ENCODE results near the gene MTHFD1. TPM values are rescaled to one million over a fixed set of nuclear protein-coding genes. Genes with fewer than 3 reads are reported as not detected.
"Not testable (repeated sequence)": the region's sequence is repeated elsewhere in the genome, so short reads cannot be mapped to it uniquely, and the experiment has no call there.

MTHFD1 gene
- total and polyA plus RNA-seq, 7 donors, result 34.7 to 77.4 (median 57.4) TPM

GRCh38 chr14:64349741-64350490 lies 38.2 kb upstream of the MTHFD1 start:
- DNase-seq (no peak), ATAC-seq (no peak)
- H3K4me1 ChIP-seq, result no peaks in the 10 kb centered on the region
- H3K27ac ChIP-seq, result no peak overlapping the region
- no peaks in the 10 kb centered on the region for H3K27me3 ChIP-seq (ENCODE audit: insufficient read depth in 3 of 3, low read length in 2 of 3)
- TF ChIP-seq CTCF (IDR thresholded peaks at IDR 0.05), result no peak
- H3K9me3 ChIP-seq, result no peaks in the 10 kb centered on the region
- H3K36me3 ChIP-seq (ENCODE audit: insufficient read depth in 1 of 2, low read depth in 1 of 2), result no peaks in the 10 kb centered on the region
- no peak overlapping the region for H3K4me3 ChIP-seq
- 87 to 90% (median 89%) methylated on average over 6 of the region's 6 CpGs for WGBS, 3 donors
- intact Hi-C loops (cut with DNase I), result loop anchor here (10.0 kb wide), 3 partner anchors 125 to 285 kb away; partner anchors contain the start of genes ZBTB1 (in 1 of the 2) and ZBTB25 (in 1 of the 2)

GRCh38 chr14:64363265-64363846 lies 24.8 kb upstream of the MTHFD1 start:
- Histone ChIP-seq H3K27me3 (ENCODE audit: insufficient read depth in 3 of 3, low read length in 2 of 3) (no peaks in the 10 kb centered on the region), H3K4me3 (no peak overlapping the region), H3K36me3 (ENCODE audit: insufficient read depth in 1 of 2, low read depth in 1 of 2) (no peaks in the 10 kb centered on the region), H3K4me1 (no peaks in the 10 kb centered on the region), H3K27ac (no peak overlapping the region), H3K9me3 (no peaks in the 10 kb centered on the region)
- 75 to 84% (median 79%) methylated on average over 3 of the region's 3 CpGs for WGBS, 3 donors
- intact Hi-C loops (cut with DNase I), result no loop called here
- ATAC-seq (no peak), DNase-seq (no peak)
- no peak for TF ChIP-seq CTCF (IDR thresholded peaks at IDR 0.05)

- DNase-seq (no peak), ATAC-seq (no peak)
- Histone ChIP-seq H3K4me1 (no peaks in the 10 kb centered on the region), H3K9me3 (no peaks in the 10 kb centered on the region), H3K27ac (no peak overlapping the region), H3K4me3 (no peak overlapping the region), H3K27me3 (ENCODE audit: insufficient read depth in 3 of 3, low read length in 2 of 3) (no peaks in the 10 kb centered on the region), H3K36me3 (ENCODE audit: insufficient read depth in 1 of 2, low read depth in 1 of 2) (no peaks in the 10 kb centered on the region)
- no peak for TF ChIP-seq CTCF (IDR thresholded peaks at IDR 0.05)
- intact Hi-C loops (cut with DNase I), result no loop called here
- 86 to 94% (median 92%) methylated on average over 3 of the region's 3 CpGs for WGBS, 3 donors
Measured at GRCh38 chr14:64364907-64365306, 23.2 kb upstream of the MTHFD1 start.

- intact Hi-C loops (cut with DNase I); H3K36me3 ChIP-seq (ENCODE audit: insufficient read depth in 1 of 2, low read depth in 1 of 2); ATAC-seq; H3K27ac ChIP-seq; DNase-seq; H3K4me3 ChIP-seq; H3K9me3 ChIP-seq; H3K27me3 ChIP-seq (ENCODE audit: insufficient read depth in 3 of 3, low read length in 2 of 3); H3K4me1 ChIP-seq: not testable (repeated sequence)
- WGBS, 3 donors, result 73 to 80% (median 74%) methylated on average over 9 of the region's 9 CpGs
Measured at GRCh38 chr14:64365358-64365889, 22.7 kb upstream of the MTHFD1 start.

GRCh38 chr14:64369201-64369600 lies 19.0 kb upstream of the MTHFD1 start:
- Histone ChIP-seq H3K4me3 (no peak overlapping the region), H3K9me3 (no peaks in the 10 kb centered on the region), H3K27ac (no peak overlapping the region), H3K4me1 (no peaks in the 10 kb centered on the region), H3K27me3 (ENCODE audit: insufficient read depth in 3 of 3, low read length in 2 of 3) (no peaks in the 10 kb centered on the region), H3K36me3 (ENCODE audit: insufficient read depth in 1 of 2, low read depth in 1 of 2) (no peaks in the 10 kb centered on the region)
- DNase-seq, result no peak
- ATAC-seq, result no peak
- no peak for TF ChIP-seq CTCF (IDR thresholded peaks at IDR 0.05)
- 95 to 97% (median 95%) methylated on average over 2 of the region's 2 CpGs for WGBS, 3 donors
- intact Hi-C loops (cut with DNase I), result no loop called here

Data from psoas muscle (tissue), 8 donors.